Measurements from ENCODE around the gene HDHD3.

HDHD3 gene

DNA sequence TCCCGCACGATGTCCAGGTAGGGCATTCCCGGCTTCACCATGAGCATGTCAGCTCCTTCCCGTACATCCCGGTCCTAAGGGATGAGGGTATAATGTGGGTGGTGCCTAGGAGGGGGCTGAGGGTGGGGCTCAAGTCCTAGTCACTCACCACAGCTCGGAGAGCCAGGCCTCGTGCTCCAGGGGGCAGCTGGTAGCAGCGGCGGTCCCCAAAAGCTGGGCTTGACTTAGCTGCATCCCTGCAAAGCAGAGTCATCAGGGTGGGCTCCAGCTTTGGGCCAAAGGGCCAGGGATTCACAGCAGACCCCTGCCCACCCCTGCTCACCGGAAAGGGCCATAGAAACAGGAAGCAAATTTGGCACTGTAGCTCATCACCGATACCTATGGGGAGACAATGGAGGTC is 12.7 kb upstream of the HDHD3 start:
- no peak for ATAC-seq
- TF ChIP-seq ZNF565 (CRISPR knock-in tag; conservative IDR thresholded peaks at IDR 0.05; ENCODE audit: low read depth) (no peak), ZNF70 (CRISPR knock-in tag; IDR thresholded peaks at IDR 0.05) (no peak), ISL1 (CRISPR knock-in tag; IDR thresholded peaks at IDR 0.05) (no peak), ESRRG (CRISPR knock-in tag; IDR thresholded peaks at IDR 0.05) (no peak), SNAI2 (CRISPR knock-in tag; IDR thresholded peaks at IDR 0.05) (no peak), OSR1 (CRISPR knock-in tag; IDR thresholded peaks at IDR 0.05) (no peak), PPARA (CRISPR knock-in tag; IDR thresholded peaks at IDR 0.05; ENCODE audit: borderline replicate concordance) (no peak), BACH2 (CRISPR knock-in tag; IDR thresholded peaks at IDR 0.05; ENCODE audit: borderline replicate concordance) (no peak), POU6F1 (CRISPR knock-in tag; IDR thresholded peaks at IDR 0.05; ENCODE audit: borderline replicate concordance, low read depth) (no peak), ZNF8 (CRISPR knock-in tag; IDR thresholded peaks at IDR 0.05) (no peak), CSDC2 (CRISPR knock-in tag; IDR thresholded peaks at IDR 0.05) (no peak), TCF4 (CRISPR knock-in tag; IDR thresholded peaks at IDR 0.05; ENCODE audit: borderline replicate concordance) (no peak), ZFP30 (CRISPR knock-in tag; IDR thresholded peaks at IDR 0.05) (no peak), RARB (CRISPR knock-in tag; IDR thresholded peaks at IDR 0.05) (no peak), TSHZ2 (CRISPR knock-in tag; IDR thresholded peaks at IDR 0.05) (no peak), ZFP3 (CRISPR knock-in tag; IDR thresholded peaks at IDR 0.05) (no peak), ZC3H10 (CRISPR knock-in tag; IDR thresholded peaks at IDR 0.05) (no peak), PATZ1 (CRISPR knock-in tag; IDR thresholded peaks at IDR 0.05; ENCODE audit: borderline replicate concordance) (no peak), TOX (CRISPR knock-in tag; IDR thresholded peaks at IDR 0.05; ENCODE audit: borderline replicate concordance) (no peak)
- TF ChIP-seq, protein P1, sequence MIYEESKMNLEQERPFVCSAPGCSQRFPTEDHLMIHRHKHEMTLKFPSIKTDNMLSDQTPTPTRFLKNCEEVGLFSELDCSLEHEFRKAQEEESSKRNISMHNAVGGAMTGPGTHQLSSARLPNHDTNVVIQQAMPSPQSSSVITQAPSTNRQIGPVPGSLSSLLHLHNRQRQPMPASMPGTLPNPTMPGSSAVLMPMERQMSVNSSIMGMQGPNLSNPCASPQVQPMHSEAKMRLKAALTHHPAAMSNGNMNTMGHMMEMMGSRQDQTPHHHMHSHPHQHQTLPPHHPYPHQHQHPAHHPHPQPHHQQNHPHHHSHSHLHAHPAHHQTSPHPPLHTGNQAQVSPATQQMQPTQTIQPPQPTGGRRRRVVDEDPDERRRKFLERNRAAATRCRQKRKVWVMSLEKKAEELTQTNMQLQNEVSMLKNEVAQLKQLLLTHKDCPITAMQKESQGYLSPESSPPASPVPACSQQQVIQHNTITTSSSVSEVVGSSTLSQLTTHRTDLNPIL (CRISPR knock-in tag; IDR thresholded peaks at IDR 0.05; ENCODE audit: low read depth), result no peak

DNA sequence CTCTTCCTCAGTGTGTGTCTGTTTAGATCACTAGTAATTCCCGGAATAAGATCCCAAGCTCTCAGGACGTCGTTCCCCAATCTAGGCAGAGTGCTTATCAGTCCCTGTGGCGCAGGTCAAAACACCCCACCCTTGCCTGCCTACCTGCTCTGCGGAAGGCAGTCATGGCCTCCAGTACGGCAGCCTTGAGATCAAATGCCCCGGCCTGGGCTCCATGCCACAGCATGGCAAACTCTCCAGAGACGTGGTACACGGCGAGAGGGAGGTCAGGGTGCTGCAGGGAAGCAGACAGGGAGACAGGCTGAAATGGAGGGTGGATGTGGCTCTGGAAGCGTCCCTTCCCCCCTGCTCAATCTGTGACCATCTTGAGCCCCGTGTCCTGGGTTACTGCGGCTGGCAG is 12.0 kb upstream of the HDHD3 start:
- TF ChIP-seq OSR1 (CRISPR knock-in tag; IDR thresholded peaks at IDR 0.05) (no peak), ZFP30 (CRISPR knock-in tag; IDR thresholded peaks at IDR 0.05) (no peak), TCF4 (CRISPR knock-in tag; IDR thresholded peaks at IDR 0.05; ENCODE audit: borderline replicate concordance) (no peak)
- TF ChIP-seq, protein P1 (CRISPR knock-in tag; IDR thresholded peaks at IDR 0.05; ENCODE audit: low read depth), result no peak
- ATAC-seq, result no peak

- TF ChIP-seq TCF4 (CRISPR knock-in tag; IDR thresholded peaks at IDR 0.05; ENCODE audit: borderline replicate concordance), result no peak
- TF ChIP-seq, protein P1 (CRISPR knock-in tag; IDR thresholded peaks at IDR 0.05; ENCODE audit: low read depth), result no peak
- TF ChIP-seq ESRRG (CRISPR knock-in tag; IDR thresholded peaks at IDR 0.05), result no peak
- no peak for TF ChIP-seq ARNTL (CRISPR knock-in tag; IDR thresholded peaks at IDR 0.05; ENCODE audit: borderline replicate concordance, low read depth)
- TF ChIP-seq, protein P2, sequence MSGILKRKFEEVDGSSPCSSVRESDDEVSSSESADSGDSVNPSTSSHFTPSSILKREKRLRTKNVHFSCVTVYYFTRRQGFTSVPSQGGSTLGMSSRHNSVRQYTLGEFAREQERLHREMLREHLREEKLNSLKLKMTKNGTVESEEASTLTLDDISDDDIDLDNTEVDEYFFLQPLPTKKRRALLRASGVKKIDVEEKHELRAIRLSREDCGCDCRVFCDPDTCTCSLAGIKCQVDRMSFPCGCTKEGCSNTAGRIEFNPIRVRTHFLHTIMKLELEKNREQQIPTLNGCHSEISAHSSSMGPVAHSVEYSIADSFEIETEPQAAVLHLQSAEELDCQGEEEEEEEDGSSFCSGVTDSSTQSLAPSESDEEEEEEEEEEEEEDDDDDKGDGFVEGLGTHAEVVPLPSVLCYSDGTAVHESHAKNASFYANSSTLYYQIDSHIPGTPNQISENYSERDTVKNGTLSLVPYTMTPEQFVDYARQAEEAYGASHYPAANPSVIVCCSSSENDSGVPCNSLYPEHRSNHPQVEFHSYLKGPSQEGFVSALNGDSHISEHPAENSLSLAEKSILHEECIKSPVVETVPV (CRISPR knock-in tag; IDR thresholded peaks at IDR 0.05), result no peak
- TF ChIP-seq BACH2 (CRISPR knock-in tag; IDR thresholded peaks at IDR 0.05; ENCODE audit: borderline replicate concordance), result no peak
- no peak for TF ChIP-seq RARB (CRISPR knock-in tag; IDR thresholded peaks at IDR 0.05)
- no peak for TF ChIP-seq PATZ1 (CRISPR knock-in tag; IDR thresholded peaks at IDR 0.05; ENCODE audit: borderline replicate concordance)
- no peak for TF ChIP-seq ZC3H10 (CRISPR knock-in tag; IDR thresholded peaks at IDR 0.05)
- no peak for TF ChIP-seq CSDC2 (CRISPR knock-in tag; IDR thresholded peaks at IDR 0.05)
- TF ChIP-seq ISL1 (CRISPR knock-in tag; IDR thresholded peaks at IDR 0.05), result no peak
- TF ChIP-seq OSR1 (CRISPR knock-in tag; IDR thresholded peaks at IDR 0.05), result no peak
- TF ChIP-seq ZNF8 (CRISPR knock-in tag; IDR thresholded peaks at IDR 0.05), result no peak
- TF ChIP-seq PPARA (CRISPR knock-in tag; IDR thresholded peaks at IDR 0.05; ENCODE audit: borderline replicate concordance), result no peak
- no peak for TF ChIP-seq ZFP3 (CRISPR knock-in tag; IDR thresholded peaks at IDR 0.05)
- TF ChIP-seq ZFP30 (CRISPR knock-in tag; IDR thresholded peaks at IDR 0.05), result no peak
- no peak for ATAC-seq
Measured at GRCh38 chr9:113387560-113388230, 10.9 kb upstream of the HDHD3 start.
